Stimulated activated effector memory CD8-positive, alpha-beta T cell treated with anti-CD3 and anti-CD28 coated beads, Interleukin-12 subunit alpha, Interleukin-12 subunit beta, amount 100 ng/mL, for 72 hours (primary cell): ENCODE results near the gene CCDC33.

Experiments
- ATAC-seq: fragments of 150-1000 bp; cut with Tn5 transposase; 2 replicates; pipeline ENCODE4 v1.10.0; 2021
- DNase-seq, 2 donors: peaks; one replicate each; pipeline ENCODE4 v3.0.0; 2021 to 2022; ENCODE audit warnings: low spot score in 2 of 2
- H3K27ac Mint-ChIP-seq: one replicate; pipeline ENCODE4 v1.8.0; 2022; ENCODE audit warnings: mild to moderate bottlenecking, mixed read lengths
- H3K36me3 Mint-ChIP-seq: one replicate; pipeline ENCODE4 v1.8.0; 2022; ENCODE audit warnings: mild to moderate bottlenecking, mixed read lengths
- H3K4me1 Mint-ChIP-seq: one replicate; pipeline ENCODE4 v1.8.0; 2022; ENCODE audit warnings: mixed read lengths
- H3K4me3 Mint-ChIP-seq: one replicate; pipeline ENCODE4 v1.8.0; 2022; ENCODE audit warnings: mild to moderate bottlenecking, mixed read lengths
- H3K9me3 Mint-ChIP-seq: one replicate; pipeline ENCODE4 v1.8.0; 2022; ENCODE audit warnings: mixed read lengths

The CCDC33 gene

GRCh38 chr15:74235962-74236361 lies at the start of gene CCDC33:
CCDC33 (plus strand) TSS chr15:74236326; CDS start chr15:74236720, 394 bp downstream.
- ATAC-seq (no peak), DNase-seq (no peak)
- no peak within 1 kb of the TSS for H3K4me3 Mint-ChIP-seq
- no peaks in the 10 kb centered on the region for H3K9me3 Mint-ChIP-seq
- no peak within 1 kb of the TSS for H3K27ac Mint-ChIP-seq
- no peaks in the 10 kb centered on the region for H3K36me3 Mint-ChIP-seq
- H3K4me1 Mint-ChIP-seq, result no peaks in the 10 kb centered on the region

- no peaks in the 10 kb centered on the region for H3K36me3 Mint-ChIP-seq
- ATAC-seq (no peak), DNase-seq (no peak)
- H3K4me3 Mint-ChIP-seq, result no peak overlapping the region
- H3K27ac Mint-ChIP-seq, result no peak overlapping the region
- H3K4me1 Mint-ChIP-seq, result peaks cover 5% of the 10 kb centered on the region
- no peaks in the 10 kb centered on the region for H3K9me3 Mint-ChIP-seq
Observed at GRCh38 chr15:74188216-74188615, 47.9 kb upstream of the CCDC33 start.

GRCh38 chr15:74191798-74192197 lies 44.3 kb upstream of the CCDC33 start:
- H3K4me3 Mint-ChIP-seq, result no peak overlapping the region
- H3K9me3 Mint-ChIP-seq, result no peaks in the 10 kb centered on the region
- H3K36me3 Mint-ChIP-seq, result no peaks in the 10 kb centered on the region
- DNase-seq (no peak), ATAC-seq (no peak)
- peaks cover 5% of the 10 kb centered on the region for H3K4me1 Mint-ChIP-seq
- no peak overlapping the region for H3K27ac Mint-ChIP-seq

GRCh38 chr15:74192751-74193150 lies 43.4 kb upstream of the CCDC33 start:
- H3K9me3 Mint-ChIP-seq, result no peaks in the 10 kb centered on the region
- H3K4me1 Mint-ChIP-seq, result no peaks in the 10 kb centered on the region
- DNase-seq, result no peak
- no peak overlapping the region for H3K27ac Mint-ChIP-seq
- H3K4me3 Mint-ChIP-seq, result no peak overlapping the region
- no peaks in the 10 kb centered on the region for H3K36me3 Mint-ChIP-seq
- no peak for ATAC-seq

GRCh38 chr15:74193299-74193718 lies 42.8 kb upstream of the CCDC33 start:
- no peak overlapping the region for H3K27ac Mint-ChIP-seq
- ATAC-seq, result peak; percentile 11
- no peaks in the 10 kb centered on the region for H3K36me3 Mint-ChIP-seq
- H3K9me3 Mint-ChIP-seq, result no peaks in the 10 kb centered on the region
- DNase-seq, result no peak
- no peak overlapping the region for H3K4me3 Mint-ChIP-seq
- no peaks in the 10 kb centered on the region for H3K4me1 Mint-ChIP-seq

GRCh38 chr15:74193905-74194304 lies 42.2 kb upstream of the CCDC33 start:
- H3K27ac Mint-ChIP-seq, result no peak overlapping the region
- no peak overlapping the region for H3K4me3 Mint-ChIP-seq
- ATAC-seq, result no peak
- H3K4me1 Mint-ChIP-seq, result no peaks in the 10 kb centered on the region
- H3K36me3 Mint-ChIP-seq, result no peaks in the 10 kb centered on the region
- H3K9me3 Mint-ChIP-seq, result no peaks in the 10 kb centered on the region
- DNase-seq, result no peak

- Mint-ChIP-seq H3K27ac (no peak overlapping the region), H3K9me3 (no peaks in the 10 kb centered on the region), H3K36me3 (no peaks in the 10 kb centered on the region), H3K4me3 (no peak overlapping the region), H3K4me1 (no peaks in the 10 kb centered on the region)
- ATAC-seq (no peak), DNase-seq (no peak)
Observed at GRCh38 chr15:74194572-74195559, 41.3 kb upstream of the CCDC33 start.

- Mint-ChIP-seq H3K4me1 (no peaks in the 10 kb centered on the region), H3K9me3 (no peaks in the 10 kb centered on the region), H3K27ac (no peak overlapping the region), H3K36me3 (no peaks in the 10 kb centered on the region), H3K4me3 (no peak overlapping the region)
- ATAC-seq (no peak), DNase-seq (no peak)
Observed at GRCh38 chr15:74196175-74196574, 40.0 kb upstream of the CCDC33 start.

GRCh38 chr15:74197176-74197965 lies 38.8 kb upstream of the CCDC33 start:
- no peak overlapping the region for H3K27ac Mint-ChIP-seq
- no peaks in the 10 kb centered on the region for H3K36me3 Mint-ChIP-seq
- no peaks in the 10 kb centered on the region for H3K4me1 Mint-ChIP-seq
- H3K9me3 Mint-ChIP-seq, result no peaks in the 10 kb centered on the region
- ATAC-seq (no peak), DNase-seq (no peak)
- no peak overlapping the region for H3K4me3 Mint-ChIP-seq

- H3K4me1 Mint-ChIP-seq, result no peaks in the 10 kb centered on the region
Observed at GRCh38 chr15:74199297-74199652, 36.9 kb upstream of the CCDC33 start.

GRCh38 chr15:74200412-74200815 lies 35.7 kb upstream of the CCDC33 start:
- H3K4me1 Mint-ChIP-seq, result peaks cover 6% of the 10 kb centered on the region
- DNase-seq (no peak), ATAC-seq (no peak)
- no peaks in the 10 kb centered on the region for H3K9me3 Mint-ChIP-seq
- no peak overlapping the region for H3K27ac Mint-ChIP-seq
- no peak overlapping the region for H3K4me3 Mint-ChIP-seq
- H3K36me3 Mint-ChIP-seq, result no peaks in the 10 kb centered on the region

More at GRCh38 chr15:74199297-74199652, 36.9 kb upstream of the CCDC33 start:
- H3K9me3 Mint-ChIP-seq, result no peaks in the 10 kb centered on the region
- no peaks in the 10 kb centered on the region for H3K36me3 Mint-ChIP-seq
- no peak for DNase-seq
- no peak overlapping the region for H3K4me3 Mint-ChIP-seq
- H3K27ac Mint-ChIP-seq, result no peak overlapping the region
- no peak for ATAC-seq

- DNase-seq, result no peak
- no peaks in the 10 kb centered on the region for H3K9me3 Mint-ChIP-seq
- H3K4me1 Mint-ChIP-seq, result peaks cover 6% of the 10 kb centered on the region
- H3K36me3 Mint-ChIP-seq, result no peaks in the 10 kb centered on the region
- H3K27ac Mint-ChIP-seq, result no peak overlapping the region
- no peak overlapping the region for H3K4me3 Mint-ChIP-seq
- ATAC-seq, result no peak
Observed at GRCh38 chr15:74200871-74201419, 35.2 kb upstream of the CCDC33 start.

GRCh38 chr15:74201710-74202420 lies 34.3 kb upstream of the CCDC33 start:
- no peak for DNase-seq
- no peak overlapping the region for H3K27ac Mint-ChIP-seq
- no peaks in the 10 kb centered on the region for H3K36me3 Mint-ChIP-seq
- H3K9me3 Mint-ChIP-seq, result no peaks in the 10 kb centered on the region
- H3K4me1 Mint-ChIP-seq, result peaks cover 6% of the 10 kb centered on the region
- ATAC-seq, result no peak
- no peak overlapping the region for H3K4me3 Mint-ChIP-seq

- DNase-seq, result no peak
- no peaks in the 10 kb centered on the region for H3K9me3 Mint-ChIP-seq
- peaks cover 6% of the 10 kb centered on the region for H3K4me1 Mint-ChIP-seq
- ATAC-seq, result no peak
- H3K36me3 Mint-ChIP-seq, result no peaks in the 10 kb centered on the region
- peak within 1 kb of the TSS; percentile 29 for H3K27ac Mint-ChIP-seq
- no peak within 1 kb of the TSS for H3K4me3 Mint-ChIP-seq
Observed at GRCh38 chr15:74202452-74203401, 33.4 kb upstream of the CCDC33 start, which contains the start of gene STRA6. STRA6 (minus strand) TSS chr15:74202787; CDS start chr15:74202267, 520 bp downstream.
